Muscle of leg (tissue), 11 donors: ENCODE data around the gene KIF19. TPM values are rescaled to one million over a fixed set of nuclear protein-coding genes. Genes with fewer than 3 reads are reported as not detected.

Experiments
- DNase-seq: peaks from one replicate; pipeline ENCODE4 v3.0.0; 2013
- H3K27ac ChIP-seq: one replicate; pipeline ENCODE4 v1.5.1; 2013; ENCODE audit warnings: mild to moderate bottlenecking, low read length, control low read depth
- H3K27me3 ChIP-seq: one replicate; pipeline ENCODE4 v1.6.1; 2013; ENCODE audit warnings: low read length; ENCODE audit not compliant: control insufficient read depth, insufficient read depth
- H3K36me3 ChIP-seq: one replicate; pipeline ENCODE4 v1.6.1; 2013; ENCODE audit warnings: low read length; ENCODE audit not compliant: control insufficient read depth, insufficient read depth
- H3K4me1 ChIP-seq: one replicate; pipeline ENCODE4 v1.6.1; 2013; ENCODE audit warnings: low read length; ENCODE audit not compliant: control insufficient read depth, insufficient read depth
- H3K4me3 ChIP-seq: one replicate; pipeline ENCODE4 v1.5.1; 2013; ENCODE audit warnings: low read length, control low read depth
- H3K9me3 ChIP-seq: replicated peaks from 2 replicates; pipeline ENCODE4 v1.6.1; 2013; ENCODE audit warnings: low read depth, low read length; ENCODE audit not compliant: control insufficient read depth
- WGBS: methylation state at CpG from one replicate; pipeline ENCODE4 v1.1.5; 2013; ENCODE audit warnings: missing lambda C conversion rate; ENCODE audit not compliant: insufficient coverage; 5-methylcytosine and 5-hydroxymethylcytosine counted together
- polyA plus RNA-seq, 8 donors: library from polyadenylated mRNA; unstranded; fragments of 120-200 nt; gene quantifications; one replicate each; pipeline versions ENCODE4 v1.2.1 to v1.2.3, GENCODE V29; 2013; ENCODE audit warnings: inconsistent platforms in 1 of 8, low replicate concordance in 1 of 8; ENCODE audit not compliant: insufficient read length in 8 of 8, insufficient read depth in 1 of 8
- total RNA-seq: library from RNA; stranded (reverse); fragments of 120-200 nt; gene quantifications from one replicate; pipeline ENCODE4 v1.2.4, GENCODE V29; 2013

The KIF19 gene
- total and polyA plus RNA-seq, 9 donors: 0.74 to 2.5 (median 1.6) TPM

DNA sequence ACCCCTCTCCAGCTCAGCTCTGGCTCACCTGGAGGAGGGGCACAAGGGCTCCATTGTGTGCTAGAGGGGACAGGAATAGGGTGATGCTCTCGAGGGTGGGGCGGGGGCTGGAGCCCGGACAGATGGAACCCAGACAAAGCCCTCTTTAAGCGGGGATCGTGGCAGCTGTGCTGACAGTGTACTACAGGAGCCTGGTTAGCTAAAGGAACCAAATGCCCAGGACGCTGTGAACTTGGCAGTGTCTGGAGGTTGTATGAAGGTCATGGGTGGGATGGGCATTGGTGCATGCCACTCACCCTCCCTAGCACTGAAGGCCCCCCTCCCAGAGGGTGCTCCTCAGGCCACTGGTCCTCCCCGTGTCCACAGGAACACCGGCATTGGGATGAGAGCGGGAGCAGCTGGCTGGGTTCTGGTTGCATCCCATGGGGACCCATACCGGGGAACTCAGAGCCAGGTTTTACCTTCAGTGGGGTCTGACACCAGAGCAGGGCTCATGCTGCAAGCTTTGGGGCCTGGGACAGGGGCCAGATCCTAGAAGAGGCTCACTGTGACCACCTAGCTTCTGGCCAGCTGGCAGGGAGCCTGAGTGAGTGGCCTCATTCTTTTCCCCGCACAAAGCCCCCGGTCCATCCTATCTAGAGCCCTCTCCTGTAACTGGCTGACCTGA, 11.9 kb downstream of the KIF19 start:
- H3K27me3 ChIP-seq: peaks cover 2% of the 10 kb centered on the region
- H3K36me3 ChIP-seq: no peaks in the 10 kb centered on the region
- peaks cover 29% of the 10 kb centered on the region for H3K4me1 ChIP-seq
- H3K27ac ChIP-seq: peak overlapping the region; percentile 51
- DNase-seq: peak; percentile 61
- peaks cover 4% of the 10 kb centered on the region for H3K9me3 ChIP-seq
- 32% methylated on average over 9 of the region's 12 CpGs for WGBS
- H3K4me3 ChIP-seq: no peak overlapping the region

GRCh38 chr17:74339537-74340195, 13.6 kb downstream of the KIF19 start:
- Histone ChIP-seq H3K27me3 (peaks cover 2% of the 10 kb centered on the region), H3K4me1 (peaks cover 30% of the 10 kb centered on the region), H3K4me3 (no peak overlapping the region), H3K9me3 (no peaks in the 10 kb centered on the region), H3K27ac (no peak overlapping the region), H3K36me3 (no peaks in the 10 kb centered on the region)
- 81% methylated on average over 13 of the region's 19 CpGs for WGBS
- no peak for DNase-seq

DNA sequence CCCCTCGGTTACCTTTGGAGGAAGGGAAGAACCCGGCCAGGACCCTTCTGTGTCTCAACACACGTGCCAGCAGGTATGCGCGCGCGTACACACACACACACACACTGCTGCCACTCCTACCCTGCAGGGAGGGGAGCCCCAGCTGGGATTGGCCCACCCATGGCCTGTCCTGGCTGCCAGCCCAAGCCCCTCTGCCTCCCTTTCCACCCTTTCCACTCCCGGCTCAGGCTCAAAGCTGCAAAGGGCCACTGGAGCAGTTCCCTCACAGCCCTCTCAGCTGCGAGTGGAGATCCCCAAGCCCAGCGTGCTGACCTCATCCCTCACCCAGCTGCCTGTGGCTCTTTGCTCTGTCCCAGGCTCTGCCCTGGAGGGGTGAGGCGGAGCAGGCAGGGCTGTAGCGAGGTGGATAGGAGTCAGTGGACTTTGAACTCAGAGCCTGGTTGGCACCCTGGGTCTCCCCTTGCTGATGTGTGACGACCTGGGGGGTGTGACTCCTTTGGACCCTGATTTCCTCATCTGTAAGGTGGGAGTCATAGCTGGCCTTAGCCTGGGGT, 14.5 kb downstream of the KIF19 start:
- Histone ChIP-seq H3K36me3 (no peaks in the 10 kb centered on the region), H3K9me3 (no peaks in the 10 kb centered on the region), H3K4me3 (no peak overlapping the region), H3K27ac (no peak overlapping the region), H3K27me3 (peaks cover 5% of the 10 kb centered on the region), H3K4me1 (peaks cover 30% of the 10 kb centered on the region)
- peak; percentile 33 for DNase-seq
- WGBS: 88% methylated on average over 3 of the region's 13 CpGs

GRCh38 chr17:74342224-74342623, 16.2 kb downstream of the KIF19 start:
- Histone ChIP-seq H3K27me3 (peaks cover 8% of the 10 kb centered on the region), H3K4me1 (peaks cover 30% of the 10 kb centered on the region), H3K9me3 (no peaks in the 10 kb centered on the region)

GRCh38 chr17:74343121-74343520, 17.1 kb downstream of the KIF19 start:
- Histone ChIP-seq H3K4me1 (peaks cover 22% of the 10 kb centered on the region), H3K4me3 (no peak overlapping the region), H3K36me3 (no peaks in the 10 kb centered on the region), H3K9me3 (no peaks in the 10 kb centered on the region), H3K27ac (no peak overlapping the region), H3K27me3 (peaks cover 14% of the 10 kb centered on the region)
- no peak for DNase-seq
- WGBS: 95% methylated on average over 4 of the region's 8 CpGs

More at GRCh38 chr17:74342224-74342623, 16.2 kb downstream of the KIF19 start:
- no peak for DNase-seq
- Histone ChIP-seq H3K36me3 (no peaks in the 10 kb centered on the region), H3K27ac (no peak overlapping the region), H3K4me3 (no peak overlapping the region)
- 60% methylated on average over 6 of the region's 10 CpGs for WGBS

GRCh38 chr17:74343526-74344284, 17.7 kb downstream of the KIF19 start:
- 48% methylated on average over 6 of the region's 9 CpGs for WGBS
- H3K4me3 ChIP-seq: no peak overlapping the region
- H3K4me1 ChIP-seq: peaks cover 16% of the 10 kb centered on the region
- H3K9me3 ChIP-seq: no peaks in the 10 kb centered on the region
- peaks cover 17% of the 10 kb centered on the region for H3K27me3 ChIP-seq
- H3K36me3 ChIP-seq: no peaks in the 10 kb centered on the region
- H3K27ac ChIP-seq: no peak overlapping the region
- DNase-seq: no peak

- Histone ChIP-seq H3K4me3 (no peak overlapping the region), H3K4me1 (peaks cover 12% of the 10 kb centered on the region), H3K36me3 (no peaks in the 10 kb centered on the region), H3K27ac (no peak overlapping the region), H3K9me3 (no peaks in the 10 kb centered on the region), H3K27me3 (peaks cover 25% of the 10 kb centered on the region)
- WGBS: 72% methylated on average over 21 of the region's 21 CpGs
- no peak for DNase-seq
Measured at GRCh38 chr17:74344658-74345057, 18.6 kb downstream of the KIF19 start.

DNA sequence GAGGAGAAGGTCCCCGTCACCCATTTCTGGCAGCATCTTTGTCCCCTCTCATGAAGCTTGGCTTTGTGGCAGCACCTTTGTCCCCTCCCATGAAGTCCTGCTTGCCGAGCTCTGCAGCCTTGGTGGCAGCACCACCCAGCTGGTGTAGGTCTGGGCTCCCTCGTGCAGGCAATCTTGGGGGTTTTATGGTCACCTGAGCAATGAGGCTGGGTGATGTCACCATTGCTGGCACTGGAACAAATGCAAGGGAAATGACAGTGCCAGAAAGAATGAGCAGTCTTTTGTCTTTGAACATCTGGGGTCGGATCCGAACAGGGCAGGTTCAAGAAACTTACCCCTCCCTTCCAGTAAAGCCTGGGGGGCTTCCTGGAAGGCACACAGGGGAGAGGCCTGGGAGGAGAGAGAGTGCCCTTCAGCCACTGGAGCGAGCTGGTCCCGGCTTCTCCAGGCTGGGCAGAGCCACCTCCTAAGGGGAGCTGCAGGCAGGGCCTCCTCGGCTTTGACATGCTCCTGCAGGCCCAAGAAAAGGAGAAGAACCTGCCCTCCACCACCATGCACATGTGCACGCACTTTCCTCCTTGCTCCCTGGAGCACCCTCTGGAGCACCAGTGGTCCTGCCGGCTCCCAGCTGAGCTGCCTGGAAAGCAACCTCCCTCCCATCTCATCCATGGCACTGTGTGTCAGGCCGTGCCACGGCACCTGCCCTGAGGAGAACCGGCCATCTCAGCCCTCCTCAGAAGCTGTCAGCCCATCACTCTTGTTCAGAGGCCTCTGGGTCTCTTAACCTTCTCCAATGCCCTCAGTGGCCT, 19.6 kb downstream of the KIF19 start:
- H3K4me1 ChIP-seq: peaks cover 6% of the 10 kb centered on the region
- peaks cover 34% of the 10 kb centered on the region for H3K27me3 ChIP-seq
- H3K4me3 ChIP-seq: no peak overlapping the region
- 75% methylated on average over 10 of the region's 13 CpGs for WGBS
- H3K27ac ChIP-seq: no peak overlapping the region
- H3K9me3 ChIP-seq: no peaks in the 10 kb centered on the region
- H3K36me3 ChIP-seq: no peaks in the 10 kb centered on the region
- DNase-seq: no peak

DNA sequence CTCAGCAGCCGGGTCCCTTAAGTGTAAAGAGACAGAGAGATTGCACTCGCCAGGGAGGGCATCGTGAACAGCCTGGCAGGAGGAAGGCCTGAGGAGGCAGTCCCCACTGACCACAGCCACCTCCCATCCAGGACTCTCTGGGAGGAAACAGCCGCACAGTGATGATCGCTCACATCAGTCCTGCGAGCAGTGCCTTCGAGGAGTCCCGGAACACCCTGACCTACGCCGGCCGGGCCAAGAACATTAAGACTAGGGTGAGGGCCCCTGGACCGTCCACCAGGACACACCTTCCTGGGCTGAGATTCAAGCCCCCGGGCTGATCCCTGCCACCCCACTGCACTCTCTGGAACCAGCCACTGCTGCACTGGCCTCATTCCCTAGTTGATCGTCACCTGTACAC, 21.6 kb downstream of the KIF19 start:
- peaks cover 54% of the 10 kb centered on the region for H3K27me3 ChIP-seq
- H3K36me3 ChIP-seq: no peaks in the 10 kb centered on the region
- 72% methylated on average over 14 of the region's 14 CpGs for WGBS
- H3K9me3 ChIP-seq: no peaks in the 10 kb centered on the region
- no peak overlapping the region for H3K27ac ChIP-seq
- peaks cover 4% of the 10 kb centered on the region for H3K4me1 ChIP-seq
- DNase-seq: no peak
- H3K4me3 ChIP-seq: no peak overlapping the region
